GM12872 (cell line): Measurements from ENCODE around the gene LPCAT3.

Experiments
- CTCF ChIP-seq: IDR thresholded peaks from 3 replicates; pipeline ENCODE4 v1.5.1; 2011; ENCODE audit warnings: low read depth, mild to moderate bottlenecking, low read length, moderate library complexity; ENCODE audit not compliant: insufficient read depth

LPCAT3 gene

DNA sequence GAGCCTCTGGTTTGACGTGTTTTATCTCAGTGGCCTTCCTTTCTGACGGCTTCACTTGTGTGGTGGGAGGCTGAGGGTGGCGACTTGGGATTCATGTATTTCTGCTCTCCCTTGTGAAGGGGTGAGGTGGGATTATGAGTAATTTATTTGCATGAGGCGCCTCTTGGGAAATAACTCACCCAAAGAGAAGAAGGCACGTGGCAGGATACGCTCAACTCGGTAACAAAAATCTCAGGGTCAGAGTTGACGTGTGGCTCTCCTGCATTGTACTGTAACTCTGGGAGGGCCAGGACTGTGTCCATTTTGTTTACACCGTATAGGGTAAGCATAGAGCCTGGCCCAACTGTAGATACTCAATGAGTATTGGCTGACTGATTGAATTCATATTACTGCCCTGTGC, 27.6 kb upstream of the LPCAT3 start:
- no peak for TF ChIP-seq CTCF

DNA sequence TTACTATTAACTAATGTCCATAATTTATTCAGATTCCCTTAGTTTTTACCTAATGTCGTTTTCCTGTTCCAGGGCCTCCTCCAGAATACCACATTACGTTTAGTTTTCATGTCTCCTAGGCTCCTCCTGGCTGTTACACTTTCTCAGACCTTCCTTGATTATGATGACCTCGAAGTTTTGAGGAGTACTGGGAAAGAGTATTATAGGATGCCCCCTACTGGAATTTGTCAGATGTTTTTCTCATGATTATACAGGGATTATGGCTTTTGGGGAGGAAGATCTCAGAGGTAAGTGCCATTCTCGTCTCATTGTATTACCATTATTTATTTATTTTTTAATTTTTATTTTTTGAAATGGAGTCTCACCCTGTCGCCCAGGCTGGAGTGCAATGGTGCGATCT, 24.6 kb upstream of the LPCAT3 start:
- TF ChIP-seq CTCF = peak; percentile 30; the same call in 1 of the 3 replicates

DNA sequence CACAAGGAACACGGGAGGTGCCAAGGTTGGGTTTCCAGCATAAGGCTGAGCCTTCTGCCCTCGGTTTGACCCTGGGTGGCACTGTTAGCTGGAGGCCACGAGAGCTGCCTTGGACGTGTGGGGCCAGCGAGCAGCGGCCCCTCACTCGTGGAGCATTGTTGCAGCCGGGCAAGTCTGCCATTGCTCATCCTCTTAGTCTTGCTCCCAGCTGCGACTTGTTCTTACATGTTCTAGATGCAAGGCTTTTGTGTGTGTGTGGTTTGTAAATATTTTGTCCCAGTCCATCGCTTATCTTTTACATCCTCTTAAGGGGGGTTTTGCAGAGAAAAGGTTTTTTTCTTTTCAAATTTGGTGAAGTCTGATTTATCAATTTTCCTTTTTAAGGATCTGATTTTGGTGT, 21.1 kb upstream of the LPCAT3 start:
- no peak for TF ChIP-seq CTCF

DNA sequence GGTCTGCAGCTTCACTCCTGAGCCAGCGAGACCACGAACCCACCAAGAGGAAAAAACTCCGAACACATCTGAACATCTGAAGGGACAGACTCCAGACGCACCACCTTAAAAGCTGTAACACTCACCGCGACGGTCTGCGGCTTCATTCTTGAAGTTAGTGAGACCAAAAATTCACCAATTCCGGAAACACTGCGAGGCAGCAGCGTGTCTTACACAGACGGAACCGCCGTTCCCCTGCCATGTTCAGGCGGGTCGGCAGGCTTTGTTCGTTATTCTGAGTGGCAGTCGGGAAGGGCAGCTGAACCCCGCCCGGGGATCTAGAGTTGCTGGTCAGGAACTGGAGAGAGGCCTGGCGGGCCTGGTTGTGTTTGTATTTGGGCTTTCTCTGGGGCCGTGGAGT, 20.3 kb upstream of the LPCAT3 start:
- TF ChIP-seq CTCF = no peak

GRCh38 chr12:7035463-7035862, 17.2 kb upstream of the LPCAT3 start:
- TF ChIP-seq CTCF = no peak

DNA sequence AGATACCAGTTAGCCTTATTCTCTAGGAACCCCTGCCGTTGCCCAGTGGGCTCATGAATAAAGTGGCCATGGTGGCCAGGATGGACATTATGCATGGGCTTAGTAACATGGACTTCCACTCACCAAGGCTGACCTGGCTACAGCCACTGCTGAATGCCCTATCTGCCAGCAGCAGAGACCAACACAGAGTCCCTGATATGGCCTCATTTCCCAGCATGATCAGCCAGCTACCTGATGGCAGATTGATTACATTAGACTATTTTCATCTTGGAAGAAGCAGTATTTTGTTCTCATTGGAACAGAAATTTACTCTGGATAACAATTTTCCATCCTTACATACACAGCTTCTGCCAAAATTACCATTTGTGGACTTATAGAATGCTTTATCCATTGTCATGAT, 16.2 kb upstream of the LPCAT3 start:
- TF ChIP-seq CTCF = no peak

- TF ChIP-seq CTCF = no peak
These were observed 14.7 kb upstream of the LPCAT3 start for GRCh38 chr12:7032990-7033389.

DNA sequence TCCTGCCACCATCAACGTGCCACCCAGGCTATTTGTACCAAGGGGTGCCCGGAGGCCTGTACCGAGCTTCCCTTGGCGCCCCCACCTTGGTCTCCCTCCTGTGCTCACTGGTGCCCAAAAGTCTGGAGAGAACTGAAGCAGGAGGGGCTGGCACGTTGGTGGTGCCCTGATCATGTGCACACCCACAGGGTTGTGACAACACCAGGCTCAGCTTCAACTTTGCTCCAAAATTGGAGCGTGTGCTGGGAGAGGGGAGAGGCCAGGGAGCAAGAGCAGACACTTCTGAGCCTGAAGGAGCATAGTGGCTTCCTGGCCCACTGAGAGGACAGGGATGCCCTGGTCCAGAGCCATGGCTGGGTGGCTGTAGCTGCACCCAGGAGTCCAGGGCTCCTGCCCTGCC, 13.0 kb upstream of the LPCAT3 start:
- no peak for TF ChIP-seq CTCF
